ENCODE measurements around the gene NSMF.

DNA sequence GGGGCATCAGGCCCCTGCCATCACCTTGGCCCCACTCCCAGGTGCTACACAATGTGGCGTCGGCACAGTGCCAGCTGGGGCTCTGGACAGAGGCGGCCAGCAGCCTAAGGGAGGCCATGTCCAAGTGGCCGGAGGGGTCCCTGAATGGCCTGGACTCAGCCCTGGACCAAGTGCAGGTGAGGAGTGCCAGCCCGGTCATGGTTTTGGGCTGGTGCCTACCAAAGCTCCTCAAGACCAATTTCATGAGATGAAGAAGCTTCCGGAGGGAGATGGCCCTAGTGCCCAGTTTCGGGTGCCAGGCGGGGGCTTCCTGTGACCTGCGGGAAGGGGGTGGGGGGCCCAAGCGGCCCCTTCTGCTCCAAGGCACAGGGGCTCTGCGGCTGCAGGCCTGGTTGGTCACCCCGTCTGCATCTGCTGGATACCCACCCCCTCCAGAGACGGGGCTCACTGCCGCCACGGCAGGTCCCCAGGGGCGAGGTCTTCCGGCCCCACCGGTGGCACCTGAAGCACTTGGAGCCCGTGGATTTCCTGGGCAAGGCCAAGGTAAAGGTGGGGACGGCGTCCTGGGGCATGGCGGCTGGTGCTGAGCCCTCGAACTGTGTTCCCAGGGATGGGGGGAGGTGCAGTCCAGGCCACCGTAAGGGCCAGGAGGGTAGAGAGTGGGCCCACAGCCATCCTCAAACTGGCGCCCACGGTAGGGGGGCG, 30.1 kb downstream of the NSMF start:
- TF ChIP-seq EP300 (IDR thresholded peaks at IDR 0.05): no peak
- TF ChIP-seq, protein P1, sequence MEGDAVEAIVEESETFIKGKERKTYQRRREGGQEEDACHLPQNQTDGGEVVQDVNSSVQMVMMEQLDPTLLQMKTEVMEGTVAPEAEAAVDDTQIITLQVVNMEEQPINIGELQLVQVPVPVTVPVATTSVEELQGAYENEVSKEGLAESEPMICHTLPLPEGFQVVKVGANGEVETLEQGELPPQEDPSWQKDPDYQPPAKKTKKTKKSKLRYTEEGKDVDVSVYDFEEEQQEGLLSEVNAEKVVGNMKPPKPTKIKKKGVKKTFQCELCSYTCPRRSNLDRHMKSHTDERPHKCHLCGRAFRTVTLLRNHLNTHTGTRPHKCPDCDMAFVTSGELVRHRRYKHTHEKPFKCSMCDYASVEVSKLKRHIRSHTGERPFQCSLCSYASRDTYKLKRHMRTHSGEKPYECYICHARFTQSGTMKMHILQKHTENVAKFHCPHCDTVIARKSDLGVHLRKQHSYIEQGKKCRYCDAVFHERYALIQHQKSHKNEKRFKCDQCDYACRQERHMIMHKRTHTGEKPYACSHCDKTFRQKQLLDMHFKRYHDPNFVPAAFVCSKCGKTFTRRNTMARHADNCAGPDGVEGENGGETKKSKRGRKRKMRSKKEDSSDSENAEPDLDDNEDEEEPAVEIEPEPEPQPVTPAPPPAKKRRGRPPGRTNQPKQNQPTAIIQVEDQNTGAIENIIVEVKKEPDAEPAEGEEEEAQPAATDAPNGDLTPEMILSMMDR (IDR thresholded peaks at IDR 0.05): no peak
- no peak for TF ChIP-seq POLR2A (IDR thresholded peaks at IDR 0.05)
- no peak for TF ChIP-seq POLR2AphosphoS5 (IDR thresholded peaks at IDR 0.05)

Measured in stomach (tissue), 4 donors.